RPMI8226 (cell line): ENCODE data around the gene ARHGAP4.

Experiments used
- DNase-seq: peaks from one replicate; pipeline ENCODE4 v3.0.0-alpha.2; 2015

ARHGAP4 gene

GRCh38 chrX:153961292-153961691, 35.2 kb upstream of the ARHGAP4 start:
- DNase-seq = no peak

- DNase-seq = no peak
These were observed 34.7 kb upstream of the ARHGAP4 start for GRCh38 chrX:153960786-153961185.

GRCh38 chrX:153960077-153960476, 34.0 kb upstream of the ARHGAP4 start:
- DNase-seq = no peak

DNA sequence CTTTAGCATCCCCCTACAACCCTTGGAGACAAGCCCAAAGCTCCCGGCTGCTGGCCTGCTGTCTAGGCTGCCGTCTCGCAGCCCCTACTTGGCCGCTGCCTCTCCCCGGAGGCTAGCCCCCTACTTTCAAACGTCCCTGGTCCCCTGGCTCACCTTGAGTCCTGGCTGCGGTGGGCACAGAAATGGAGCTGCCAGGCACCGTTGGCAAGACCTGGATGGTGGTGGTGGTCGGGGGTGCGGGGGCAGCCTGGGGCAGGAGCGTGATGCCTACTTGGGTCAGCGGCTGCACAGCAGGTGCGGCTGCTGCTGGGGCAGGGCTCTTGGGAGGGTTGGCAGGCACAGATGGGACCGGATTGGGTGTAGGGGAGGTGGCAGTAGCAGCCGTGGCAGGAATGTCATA, 33.6 kb upstream of the ARHGAP4 start:
- no peak for DNase-seq

- no peak for DNase-seq
These were observed 32.5 kb upstream of the ARHGAP4 start for GRCh38 chrX:153958605-153959004.

GRCh38 chrX:153957224-153957623, 31.2 kb upstream of the ARHGAP4 start:
- no peak for DNase-seq

- no peak for DNase-seq
These were observed 30.2 kb upstream of the ARHGAP4 start for GRCh38 chrX:153956044-153956907.

- DNase-seq = no peak
These were observed 29.2 kb upstream of the ARHGAP4 start for GRCh38 chrX:153955228-153955732.

DNA sequence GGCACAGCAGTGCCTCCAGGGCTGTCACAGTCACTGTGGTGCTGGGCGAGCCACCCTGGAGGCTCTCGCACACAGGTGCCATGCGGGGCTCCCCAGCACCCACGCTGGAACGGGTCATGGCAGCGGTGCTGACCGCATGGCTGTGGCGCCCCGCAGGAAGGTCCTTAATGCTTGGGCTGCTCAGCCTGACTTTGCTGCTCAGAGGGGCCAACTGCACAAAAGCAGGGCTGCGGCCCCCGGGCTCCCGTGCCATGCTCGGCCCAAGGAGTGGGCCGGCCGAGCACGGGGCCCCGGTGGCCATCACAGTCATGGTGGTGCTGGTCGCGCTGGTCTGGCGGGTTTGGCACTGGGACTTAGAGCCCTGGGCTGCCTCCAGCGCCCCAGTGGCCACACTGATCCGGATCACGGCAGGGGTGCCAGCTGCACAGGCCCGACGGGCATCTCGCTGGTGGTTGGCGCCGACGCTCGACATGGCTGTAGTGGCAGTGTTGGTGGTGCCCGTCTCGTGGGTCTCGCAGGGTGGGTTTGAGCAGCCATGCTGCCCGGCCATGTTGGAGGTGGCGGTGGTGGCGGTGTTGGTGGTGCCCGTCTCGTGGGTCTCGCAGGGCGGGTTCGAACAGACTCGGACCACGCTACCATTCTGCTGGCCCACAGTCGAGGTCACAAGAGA, 28.6 kb upstream of the ARHGAP4 start:
- DNase-seq = no peak

DNA sequence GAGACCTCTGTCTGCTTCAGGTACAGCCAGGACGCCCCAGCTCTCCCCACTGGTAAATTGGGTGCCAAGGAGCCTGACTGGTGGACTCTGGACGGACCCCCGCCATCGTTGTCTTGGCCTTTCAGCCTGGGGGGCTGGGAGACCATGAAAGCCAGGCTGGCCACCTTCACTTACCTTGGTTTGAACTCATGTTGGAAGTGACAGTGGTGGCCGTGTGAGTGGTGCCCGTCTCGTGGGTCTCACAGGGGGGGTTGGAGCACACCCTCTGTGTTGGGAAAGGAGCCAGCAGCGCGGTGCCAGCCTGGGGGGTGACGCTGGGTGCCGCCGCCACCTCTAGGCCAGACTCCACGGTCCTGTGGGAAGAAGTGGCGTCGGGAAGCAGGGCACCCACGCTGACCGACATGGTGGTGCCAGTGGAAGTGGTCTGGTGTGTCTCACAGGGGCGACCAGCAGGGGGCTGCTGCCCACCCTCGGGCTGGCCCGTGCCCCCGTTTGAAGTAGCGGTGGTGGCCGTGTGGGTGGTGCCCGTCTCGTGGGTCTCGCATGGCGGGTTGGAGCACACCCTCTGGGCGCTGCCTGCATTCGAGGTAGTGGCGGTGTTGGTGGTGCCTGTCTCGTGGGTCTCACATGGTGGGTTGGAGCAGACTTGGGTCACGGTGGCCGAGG, 28.0 kb upstream of the ARHGAP4 start:
- DNase-seq = no peak

DNA sequence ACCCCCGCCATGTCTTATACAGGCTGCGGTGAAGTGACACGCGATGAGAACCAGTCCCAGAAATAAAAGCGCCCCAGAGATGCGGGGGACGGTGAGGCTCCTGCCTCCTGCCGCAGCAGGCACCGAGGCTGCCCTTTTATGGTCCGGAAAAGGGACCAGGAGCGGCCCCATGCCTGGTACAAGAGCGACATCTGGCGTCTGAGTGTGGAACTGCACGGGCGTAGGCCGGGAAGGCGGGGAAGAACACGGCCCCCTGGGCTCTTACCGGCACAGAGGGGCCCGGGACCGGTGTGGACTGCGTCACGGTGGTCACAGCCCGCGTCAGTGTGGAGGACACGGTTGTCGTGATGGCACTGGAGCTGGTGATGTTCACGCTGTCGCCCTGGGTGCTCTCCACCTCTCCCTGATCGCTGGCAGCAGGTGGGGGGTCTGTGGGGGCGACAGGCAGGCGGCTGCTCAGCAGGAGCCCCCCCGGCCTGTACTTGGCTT, 27.3 kb upstream of the ARHGAP4 start:
- peak; percentile 61 for DNase-seq

GRCh38 chrX:153952373-153953026, 26.4 kb upstream of the ARHGAP4 start:
- no peak for DNase-seq

GRCh38 chrX:153951683-153952372, 25.8 kb upstream of the ARHGAP4 start:
- no peak for DNase-seq

DNA sequence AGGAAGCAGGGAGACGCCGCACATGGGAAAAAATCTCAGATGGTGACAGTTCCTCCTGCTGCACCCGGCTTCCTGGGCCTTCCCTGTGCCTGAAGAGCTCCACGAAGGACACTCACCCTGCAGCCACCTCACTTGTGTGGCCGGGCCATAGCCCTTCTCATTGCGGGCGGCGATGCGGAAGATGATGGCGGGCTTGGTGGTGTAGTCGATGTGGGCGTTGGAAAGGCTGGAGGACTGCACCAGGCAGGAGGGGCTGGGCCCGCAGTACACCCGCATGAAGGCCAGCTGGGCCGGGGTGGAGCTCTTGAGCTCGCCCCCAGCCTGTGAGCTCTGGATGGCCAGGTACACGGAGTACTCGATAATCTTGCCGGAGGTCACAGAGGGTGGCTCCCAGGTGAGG, 24.1 kb upstream of the ARHGAP4 start:
- no peak for DNase-seq

- DNase-seq = no peak
These were observed 23.1 kb upstream of the ARHGAP4 start for GRCh38 chrX:153948847-153949805.

- DNase-seq = no peak
These were observed 22.0 kb upstream of the ARHGAP4 start for GRCh38 chrX:153948002-153948466.

GRCh38 chrX:153947009-153947769, 21.1 kb upstream of the ARHGAP4 start:
- peak; percentile 87 for DNase-seq

DNA sequence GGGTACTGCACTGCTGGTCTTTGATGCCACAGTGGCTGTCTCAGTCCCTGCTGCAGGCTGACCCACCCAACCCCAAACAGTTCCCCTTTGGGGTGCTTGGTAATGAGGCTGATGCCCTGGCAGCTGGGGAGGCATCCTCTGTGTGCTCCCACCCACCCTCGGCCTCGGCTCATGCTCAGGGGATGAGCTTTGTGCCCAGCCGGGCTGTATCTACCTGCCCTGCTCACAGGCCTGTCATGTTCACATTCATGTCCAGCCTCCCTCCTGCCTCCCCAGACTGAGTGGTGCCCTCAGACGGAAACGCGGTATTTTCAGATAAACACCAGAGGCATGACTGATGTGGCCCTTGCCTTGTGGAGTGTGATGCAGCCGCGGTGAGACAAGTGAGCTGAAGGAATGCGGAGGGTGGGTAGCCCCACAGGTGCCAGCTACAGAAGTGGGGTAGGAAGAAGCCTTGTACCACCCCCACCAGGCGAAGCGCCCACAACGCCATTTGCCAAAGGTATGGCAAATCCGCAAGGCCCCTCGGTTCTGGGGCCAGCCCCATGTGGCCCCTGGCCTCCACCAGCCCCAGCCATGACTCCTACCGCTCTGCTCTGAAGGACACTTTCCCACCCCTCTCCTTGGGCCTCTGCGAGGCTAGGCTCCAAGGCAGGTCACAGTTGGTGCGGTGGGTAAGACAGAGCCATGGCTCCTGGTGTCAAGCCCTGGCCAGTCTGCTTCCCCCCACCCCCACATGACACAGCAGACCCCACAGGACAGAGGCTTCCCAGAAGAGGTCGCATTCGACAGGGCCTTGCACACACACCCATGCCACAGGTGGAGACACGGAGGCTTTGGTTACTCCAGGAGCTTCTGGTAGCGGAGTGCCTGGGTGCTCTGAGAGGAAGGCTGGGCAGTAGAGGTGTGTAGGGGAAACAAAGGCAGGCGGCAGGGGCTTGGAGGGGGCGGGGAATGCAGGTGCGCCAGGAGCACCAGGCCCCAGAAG, 20.2 kb upstream of the ARHGAP4 start:
- DNase-seq = no peak

DNA sequence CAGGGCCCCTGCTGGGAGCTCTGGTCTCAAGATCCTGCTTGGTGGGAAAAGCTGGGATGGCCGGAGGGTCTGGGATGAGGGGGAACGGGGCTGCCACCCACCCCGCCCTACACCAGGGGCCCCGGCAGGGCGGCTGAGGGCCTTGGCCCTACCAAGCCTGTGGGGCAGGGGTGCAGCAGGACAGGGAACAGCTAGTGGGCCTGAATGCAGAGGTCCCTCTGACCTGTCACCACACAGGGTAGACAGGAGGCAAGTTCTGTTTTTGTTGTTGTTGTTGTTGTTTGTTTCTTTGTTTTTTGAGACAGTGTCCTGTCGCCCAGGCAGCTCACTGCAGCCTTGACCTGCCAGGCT, 18.7 kb upstream of the ARHGAP4 start:
- DNase-seq = no peak
